D341Med (cell line): ENCODE measurements around the gene HES7.

Source experiments
- DNase-seq: peaks from one replicate; pipeline ENCODE4 v3.0.0; 2012; ENCODE audit warnings: low spot score

HES7 gene

DNA sequence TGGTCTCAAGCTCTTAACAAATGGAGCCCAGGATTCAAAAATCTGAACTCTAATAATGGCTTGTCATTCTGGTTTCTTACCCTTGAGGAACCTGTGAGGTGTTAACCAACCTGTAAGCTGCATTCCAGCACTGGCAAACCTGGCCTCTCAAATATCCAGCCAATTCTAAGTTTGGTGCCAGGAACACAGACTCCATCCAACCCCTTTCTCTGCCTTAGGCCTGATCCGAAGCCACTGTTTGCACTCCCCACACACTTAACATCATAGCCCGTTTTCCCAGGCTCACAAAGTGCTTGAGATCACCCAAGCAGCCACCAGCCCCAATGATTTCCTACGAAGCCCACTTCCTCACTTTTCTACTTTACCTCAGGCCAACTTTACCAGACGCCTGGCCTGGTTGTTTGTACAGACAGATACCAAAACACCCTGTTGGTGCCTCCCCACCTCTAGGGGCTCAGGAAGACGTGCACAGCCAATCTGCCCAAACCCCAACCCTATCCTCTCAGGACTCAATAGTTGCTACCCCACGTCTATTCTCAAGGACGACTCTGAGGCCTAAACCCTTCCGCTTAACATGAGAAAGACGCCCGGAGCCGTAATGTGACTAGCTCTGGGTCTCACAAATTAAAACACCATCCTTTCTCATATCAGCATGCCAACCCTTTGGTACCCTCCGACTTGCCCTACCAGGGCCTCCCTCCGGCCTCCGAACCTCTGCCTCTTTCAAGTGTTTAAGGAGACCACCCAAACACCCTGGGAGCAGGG, 31.5 kb upstream of the HES7 start:
- no peak for DNase-seq

DNA sequence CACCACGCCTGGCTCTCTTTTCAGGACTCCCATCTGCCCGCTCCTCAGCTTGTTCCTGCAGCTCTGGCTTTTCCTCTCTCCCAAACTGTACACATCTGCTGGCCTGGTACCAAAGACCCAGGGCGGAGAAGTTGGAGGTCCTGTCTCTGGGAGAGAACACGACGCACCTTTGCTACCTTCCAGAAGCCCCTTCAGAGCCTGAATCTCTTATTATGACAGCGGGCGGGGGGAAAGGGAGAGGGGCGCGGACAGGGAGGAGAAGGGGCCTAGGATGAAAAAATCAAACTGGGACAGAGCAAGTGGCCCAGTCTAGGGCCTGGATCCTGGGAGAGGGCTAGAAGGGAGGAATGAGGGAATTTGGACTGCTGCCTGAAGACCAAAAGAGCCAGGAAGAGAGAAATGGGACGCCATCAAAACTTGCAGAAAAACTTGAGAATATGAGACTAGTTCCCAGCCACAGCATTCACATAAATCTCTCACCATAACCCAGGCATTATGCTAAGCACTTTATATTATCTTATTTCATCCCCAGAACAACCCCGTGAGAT, 30.8 kb upstream of the HES7 start:
- DNase-seq: no peak

DNA sequence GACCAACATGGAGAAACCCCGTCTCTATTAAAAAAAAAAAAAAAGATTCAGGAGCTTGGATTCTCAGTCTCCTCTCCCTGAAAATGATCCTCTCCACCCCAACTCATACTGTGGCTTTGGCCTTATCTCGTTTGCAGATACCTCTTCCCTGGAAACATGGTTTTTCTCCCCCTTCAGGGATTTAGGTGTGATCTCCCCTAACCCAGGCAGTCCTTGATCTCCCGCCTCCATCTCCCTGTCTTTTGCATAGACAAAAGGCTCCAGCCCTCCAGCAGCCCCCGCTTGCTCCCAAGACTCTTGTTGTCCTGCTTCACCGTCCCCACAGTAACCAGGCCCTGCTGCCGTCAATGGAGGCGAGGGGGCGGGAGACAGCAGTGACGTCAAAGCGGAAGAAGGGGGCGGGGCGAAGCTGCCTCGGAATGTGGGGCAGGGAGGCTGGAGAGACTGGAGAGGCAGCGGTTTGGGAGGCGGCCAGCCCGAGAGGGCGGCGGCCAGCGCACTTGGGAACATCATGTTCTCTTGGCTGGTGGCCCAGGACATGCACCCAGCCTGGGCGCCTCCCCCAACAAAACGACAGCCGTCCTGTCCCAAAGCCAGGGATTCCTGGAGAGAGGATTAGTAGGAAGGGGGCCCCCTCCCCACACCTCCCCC, 30.2 kb upstream of the HES7 start:
- peak; percentile 74 for DNase-seq

DNA sequence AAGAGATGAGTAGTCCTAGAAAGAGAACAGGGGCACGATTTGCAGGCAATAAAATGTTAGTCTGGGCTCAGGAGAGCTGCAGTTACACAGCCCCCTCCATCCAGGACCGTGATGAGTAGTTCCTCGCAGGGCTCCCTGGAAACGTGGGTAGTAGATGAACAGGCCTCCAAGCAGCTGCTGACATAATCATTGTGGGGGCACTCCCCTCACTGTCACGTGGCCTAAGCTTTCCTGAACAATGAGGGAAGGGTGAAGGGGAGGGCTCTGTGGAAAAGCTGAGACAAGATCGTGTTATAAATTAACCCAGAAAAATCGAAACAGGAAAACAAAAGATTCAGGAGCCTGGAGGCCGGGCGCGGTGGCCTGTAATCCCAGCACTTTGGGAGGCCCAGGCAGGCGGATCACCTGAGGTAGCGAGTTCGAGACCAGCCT, 29.6 kb upstream of the HES7 start:
- no peak for DNase-seq

DNA sequence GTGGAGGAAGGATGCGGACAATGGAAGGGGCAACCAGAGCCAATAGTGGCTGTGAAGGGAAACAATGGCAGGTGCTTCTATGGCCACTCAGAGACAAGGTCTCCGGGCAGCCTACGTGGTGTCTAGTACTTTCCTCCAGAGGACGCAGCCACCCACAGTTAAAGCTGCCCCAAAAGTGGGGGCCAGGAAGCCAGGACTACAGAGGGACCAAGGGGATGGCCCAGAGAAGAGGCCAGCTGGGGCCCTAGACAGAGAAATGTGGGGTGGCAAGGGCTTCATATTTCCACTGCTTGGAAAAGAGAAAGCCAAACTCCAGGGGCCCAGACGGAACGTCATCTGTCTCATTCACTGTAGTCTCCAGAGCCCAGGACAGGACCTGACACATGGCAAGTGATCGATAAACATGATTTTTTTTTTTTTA, 29.1 kb upstream of the HES7 start:
- DNase-seq: no peak

DNA sequence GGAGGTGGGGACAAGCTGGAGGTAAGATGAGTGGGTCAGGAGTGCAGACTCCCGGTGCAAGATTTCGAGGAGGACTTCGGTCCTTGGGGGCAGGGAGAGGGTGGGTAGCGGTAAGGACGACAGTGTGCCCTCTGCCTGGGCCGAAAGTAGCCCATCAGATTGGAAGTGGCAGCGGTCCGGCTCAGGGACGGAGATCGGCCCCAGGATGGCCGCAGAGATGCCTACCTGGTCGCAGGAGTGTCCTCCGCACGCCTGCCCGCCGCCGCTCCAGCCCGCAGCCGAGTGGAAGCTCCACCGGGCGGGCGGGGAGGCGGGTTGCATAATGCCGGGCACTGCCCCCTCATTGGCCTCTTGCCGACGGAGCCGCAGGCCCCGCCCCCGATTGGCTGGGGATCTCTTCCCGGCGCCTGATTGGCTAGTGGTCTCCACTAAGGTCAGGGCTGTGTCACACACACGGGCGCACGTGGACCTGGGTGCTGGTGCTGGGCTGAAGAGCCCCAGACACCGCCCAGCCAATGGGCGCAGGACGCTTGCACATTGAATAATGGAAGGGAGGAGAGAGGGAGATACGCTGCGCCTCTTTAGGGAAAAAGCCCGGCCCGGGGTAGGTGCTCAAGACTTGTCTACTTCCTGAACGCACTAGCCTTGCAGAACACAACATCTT, 28.3 kb upstream of the HES7 start, which contains the start of gene PER1:
Gene PER1 (minus strand): TSS at position 293 of the 664 bp plus-strand sequence. CDS start 1,698 bp downstream, outside the sequence.
- DNase-seq: peak; percentile 87

DNA sequence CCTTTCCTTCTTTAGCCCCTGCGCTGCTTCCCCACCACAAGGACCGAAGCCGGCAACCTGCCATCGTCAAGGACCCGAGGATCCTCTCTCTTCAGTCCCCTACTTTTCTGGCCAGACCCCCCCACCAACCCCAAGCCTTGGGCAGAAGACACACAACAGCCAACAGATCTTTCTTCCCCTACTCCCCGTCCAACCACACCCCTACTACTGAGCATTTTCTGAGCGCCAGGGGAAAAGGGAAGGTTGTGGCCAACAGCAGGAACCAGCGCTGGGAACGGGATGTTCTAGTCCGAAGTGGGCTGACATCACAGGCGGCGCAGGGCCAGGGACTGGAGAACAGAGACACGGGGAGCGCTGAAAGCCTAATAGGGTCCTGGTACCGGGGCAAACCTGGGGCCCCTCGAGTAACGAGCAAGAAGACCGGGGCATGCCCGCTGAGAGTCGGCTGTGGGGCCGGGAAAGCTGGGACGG, 27.8 kb upstream of the HES7 start:
- no peak for DNase-seq

DNA sequence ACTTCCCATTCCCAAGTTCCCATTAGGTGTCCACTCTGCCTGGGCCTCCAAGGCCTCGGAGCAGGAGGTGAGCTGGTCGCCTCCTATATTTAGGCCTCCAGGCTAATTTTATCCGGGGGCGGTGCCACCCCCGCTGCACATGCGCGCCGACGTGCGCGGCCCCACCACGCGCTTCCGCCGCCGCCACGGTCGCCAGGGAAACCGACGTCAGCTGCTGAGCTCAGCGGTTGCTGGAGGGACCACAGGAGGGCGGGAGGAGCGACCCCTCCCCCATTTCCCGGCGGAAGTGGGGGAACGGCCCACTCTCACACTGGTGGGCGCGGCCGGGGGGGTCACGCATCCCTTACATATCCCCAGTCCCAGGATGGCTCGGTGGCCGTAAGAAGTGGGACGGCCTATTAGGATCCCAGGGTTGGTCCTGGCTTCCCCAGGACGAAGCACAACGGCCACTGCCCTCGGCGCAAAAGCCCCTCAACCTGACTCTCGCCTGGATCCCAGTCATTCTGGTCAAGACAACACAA, 27.3 kb upstream of the HES7 start:
- DNase-seq: peak; percentile 81

DNA sequence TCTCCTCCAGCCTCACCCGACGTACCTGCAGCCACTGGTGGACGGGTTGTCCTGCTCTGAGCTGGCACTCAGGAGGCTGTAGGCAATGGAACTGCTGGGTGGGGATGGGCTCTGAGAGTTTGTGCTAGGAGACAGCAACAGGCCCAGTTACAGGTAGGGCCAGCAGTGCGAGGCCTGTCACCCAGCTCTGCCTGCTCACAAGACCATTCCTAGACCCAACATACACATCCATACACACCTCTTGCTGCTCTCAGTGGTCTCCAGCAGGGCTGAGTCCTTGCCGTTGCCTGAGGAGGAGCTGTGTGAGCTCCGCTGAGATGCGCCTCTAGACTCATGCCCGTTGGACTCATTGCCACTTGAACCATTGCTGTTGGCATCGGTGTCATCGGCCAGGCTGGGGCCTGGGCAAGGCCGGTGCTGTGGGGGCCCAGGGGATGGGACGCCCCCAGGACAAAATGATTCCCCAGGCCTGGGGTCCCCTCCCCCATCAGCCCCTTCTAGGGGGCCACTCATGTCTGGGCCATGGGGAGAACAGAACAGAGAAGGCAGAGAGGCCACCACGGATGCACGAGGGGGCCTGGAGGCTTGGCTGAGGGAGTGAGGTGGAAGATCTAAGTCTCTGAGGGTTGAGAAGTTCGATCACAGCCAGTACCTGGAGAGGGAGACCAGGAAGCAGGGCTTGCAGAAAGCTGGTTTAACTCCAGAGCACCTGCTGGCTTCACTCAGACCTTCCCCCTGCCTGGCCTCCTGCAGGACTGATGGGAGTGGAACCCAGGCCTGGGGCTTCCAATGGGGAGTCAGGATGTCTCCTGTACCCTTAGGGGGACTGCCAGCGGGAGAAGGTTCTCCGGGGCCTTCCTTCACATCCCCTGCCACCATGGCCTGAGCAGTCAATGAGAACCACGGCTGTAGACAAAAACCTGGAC, 26.6 kb upstream of the HES7 start:
- no peak for DNase-seq

DNA sequence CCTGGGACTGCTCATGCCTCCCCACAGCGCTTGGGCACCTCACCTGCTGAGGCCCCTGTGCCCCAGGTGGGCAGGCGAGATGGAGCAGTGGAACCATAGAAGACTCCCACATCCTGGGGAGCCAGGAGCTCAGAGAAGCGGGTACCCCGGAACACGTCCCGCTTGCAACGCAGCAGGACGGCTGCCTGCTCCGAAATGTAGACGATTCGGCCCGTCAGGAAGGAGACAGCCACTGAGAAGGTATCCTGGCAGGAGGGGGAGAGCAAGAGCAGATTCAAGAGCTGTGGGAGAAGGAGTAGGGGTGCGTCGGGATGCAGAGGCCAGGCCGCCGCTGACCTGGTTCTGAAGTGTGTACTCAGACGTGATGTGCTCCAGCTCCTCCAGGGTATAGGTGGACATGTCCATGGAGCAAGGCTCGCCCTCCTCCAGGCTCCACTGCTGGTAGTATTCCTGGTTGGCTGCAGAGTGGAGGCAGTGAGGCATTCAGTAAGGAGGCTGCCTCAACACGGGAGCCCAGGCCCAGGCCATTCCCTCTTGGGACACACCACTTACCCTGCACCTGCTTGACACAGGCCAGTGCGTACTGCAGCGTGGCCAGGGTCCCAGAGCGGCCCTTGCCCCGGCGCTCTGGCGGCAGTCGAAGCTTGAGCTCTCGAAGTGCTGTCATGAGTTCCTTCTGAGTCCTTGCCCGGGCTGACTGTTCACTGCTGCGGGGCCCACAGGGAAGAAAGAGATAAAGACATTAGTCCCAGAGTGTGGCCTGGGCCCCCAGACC, 25.7 kb upstream of the HES7 start:
- no peak for DNase-seq

DNA sequence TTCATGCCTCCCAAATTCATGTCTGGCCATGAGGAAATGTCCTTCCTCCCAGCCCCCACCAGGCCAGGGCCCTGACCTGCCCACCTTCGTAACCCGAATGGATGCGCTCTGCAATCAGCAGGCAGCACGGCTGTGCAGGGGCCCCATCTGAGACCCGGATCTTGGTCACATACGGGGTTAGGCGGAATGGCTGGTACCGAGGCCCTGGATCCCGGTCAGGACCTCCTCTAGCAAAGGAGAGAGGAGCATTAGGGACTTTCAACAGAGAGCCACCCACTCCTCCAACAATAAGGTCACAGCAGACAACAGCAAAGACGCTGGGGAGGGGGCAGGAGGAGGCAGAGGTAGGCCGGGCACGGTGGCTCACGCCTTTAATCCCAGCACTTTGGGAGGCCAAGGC, 24.7 kb upstream of the HES7 start:
- DNase-seq: no peak

DNA sequence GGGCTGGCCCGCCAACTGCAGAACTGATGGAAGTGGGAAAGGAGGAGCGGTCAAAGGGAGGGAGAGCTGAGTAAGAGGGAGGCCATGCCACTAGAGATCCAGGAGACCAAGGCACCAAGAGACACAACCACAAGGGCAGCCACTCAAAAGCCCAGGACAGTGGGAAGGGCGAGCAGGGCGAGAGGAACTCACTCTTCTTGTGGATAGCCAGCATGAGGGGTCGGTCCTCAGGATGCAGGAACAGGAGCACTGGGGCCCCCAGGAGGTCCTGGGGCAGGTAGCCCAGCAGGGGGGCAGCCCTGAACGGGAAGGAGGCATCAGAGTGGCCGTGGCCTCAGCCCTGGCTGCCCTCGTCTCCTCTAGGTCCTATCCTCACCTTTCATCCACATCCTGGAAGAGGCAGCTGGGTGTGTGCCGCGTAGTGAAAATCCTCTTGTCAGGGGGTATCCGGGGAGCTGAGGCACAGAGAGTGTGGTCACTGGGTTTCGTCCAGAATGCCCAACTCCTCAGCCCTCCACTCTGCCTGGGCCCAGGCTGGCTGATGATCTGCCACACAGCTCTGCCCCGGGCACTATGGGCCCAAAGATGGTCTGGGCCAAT, 24.0 kb upstream of the HES7 start:
- DNase-seq: no peak

DNA sequence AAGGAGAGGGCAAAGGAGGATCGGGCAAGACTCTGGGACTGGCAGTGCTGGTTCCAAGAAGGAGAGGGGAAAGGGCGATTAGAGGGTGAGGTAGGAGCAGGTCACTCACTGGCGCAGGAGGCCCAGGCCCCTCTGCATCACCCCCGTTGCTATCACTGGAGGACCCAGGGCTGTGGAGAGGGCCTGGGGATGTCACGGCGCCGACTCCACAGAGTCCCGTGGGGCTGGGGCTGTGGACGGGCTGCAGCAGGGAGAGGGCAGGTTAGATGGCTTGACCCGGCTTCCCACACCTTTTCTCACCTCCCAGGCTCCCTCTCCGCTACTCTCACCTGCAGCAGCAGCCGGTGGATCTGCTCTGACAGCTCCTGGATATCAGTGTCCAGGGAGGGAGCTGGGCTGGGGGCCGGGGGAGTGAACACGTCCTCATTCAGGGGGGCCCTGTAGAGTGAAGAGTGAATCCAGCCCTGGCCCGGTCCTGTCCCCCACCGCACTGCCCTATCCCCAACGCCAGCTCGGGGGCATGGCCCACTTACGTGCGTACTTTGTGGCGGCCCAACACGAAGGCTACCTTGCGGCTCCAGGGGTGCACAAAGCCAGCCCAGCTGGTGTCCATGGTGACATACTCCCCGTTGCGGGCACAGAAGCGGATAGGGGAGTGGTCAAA, 23.4 kb upstream of the HES7 start:
- DNase-seq: no peak

DNA sequence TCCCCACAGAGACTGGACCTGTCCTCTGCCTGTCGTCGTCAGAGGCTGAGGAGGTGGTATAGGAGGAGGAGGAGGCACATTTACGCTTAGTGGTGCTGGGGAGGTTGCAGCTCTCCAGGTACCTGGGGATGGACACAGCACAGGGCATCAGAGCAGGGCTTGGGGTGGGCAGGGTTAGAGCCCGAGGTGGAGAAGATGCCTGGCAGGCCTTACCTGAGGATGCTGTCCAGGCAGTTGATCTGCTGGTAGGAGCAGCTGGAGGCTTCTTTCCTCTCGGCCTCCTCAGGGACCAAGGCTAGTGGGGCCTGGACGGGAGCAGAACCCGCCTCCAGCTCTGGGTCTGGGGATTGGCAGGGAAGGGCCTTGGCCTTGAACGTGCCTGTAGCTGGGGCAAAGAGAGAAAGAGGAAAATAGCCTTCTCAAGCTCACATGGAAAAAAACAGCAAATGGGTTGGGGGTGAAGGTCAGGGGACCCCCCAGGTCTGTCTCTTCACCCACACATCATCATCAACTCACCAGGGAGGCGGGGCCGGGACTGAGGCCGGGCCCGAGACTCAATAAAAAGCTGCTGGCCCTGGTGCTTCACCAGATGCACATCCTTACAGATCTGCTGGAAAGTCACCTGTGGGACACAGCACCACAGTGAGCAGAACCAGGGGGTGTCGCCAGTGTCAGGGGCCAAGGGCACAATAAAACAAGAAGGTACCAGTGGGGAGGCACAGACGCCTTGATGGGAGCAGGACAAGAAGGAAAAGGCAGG, 22.7 kb upstream of the HES7 start:
- no peak for DNase-seq

DNA sequence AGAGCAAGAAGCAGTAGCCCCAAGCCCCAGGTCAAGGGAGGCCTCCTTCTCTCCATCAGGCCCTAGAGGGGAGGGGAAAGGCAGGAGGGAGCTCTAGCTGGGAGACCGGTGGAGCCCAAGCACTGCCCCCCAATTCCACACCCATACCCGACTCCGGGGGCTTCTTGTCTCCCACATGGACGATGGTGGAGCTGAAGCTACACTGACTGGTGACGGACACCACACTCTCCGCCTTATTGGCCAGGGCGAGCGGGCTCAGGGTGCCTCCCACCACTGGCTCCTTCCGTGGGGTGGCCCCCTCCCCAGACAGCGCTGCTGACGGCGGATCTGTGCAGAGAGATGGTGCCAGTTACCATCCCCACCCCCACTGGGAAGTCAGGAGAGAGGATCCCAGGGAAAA, 21.9 kb upstream of the HES7 start:
- no peak for DNase-seq

DNA sequence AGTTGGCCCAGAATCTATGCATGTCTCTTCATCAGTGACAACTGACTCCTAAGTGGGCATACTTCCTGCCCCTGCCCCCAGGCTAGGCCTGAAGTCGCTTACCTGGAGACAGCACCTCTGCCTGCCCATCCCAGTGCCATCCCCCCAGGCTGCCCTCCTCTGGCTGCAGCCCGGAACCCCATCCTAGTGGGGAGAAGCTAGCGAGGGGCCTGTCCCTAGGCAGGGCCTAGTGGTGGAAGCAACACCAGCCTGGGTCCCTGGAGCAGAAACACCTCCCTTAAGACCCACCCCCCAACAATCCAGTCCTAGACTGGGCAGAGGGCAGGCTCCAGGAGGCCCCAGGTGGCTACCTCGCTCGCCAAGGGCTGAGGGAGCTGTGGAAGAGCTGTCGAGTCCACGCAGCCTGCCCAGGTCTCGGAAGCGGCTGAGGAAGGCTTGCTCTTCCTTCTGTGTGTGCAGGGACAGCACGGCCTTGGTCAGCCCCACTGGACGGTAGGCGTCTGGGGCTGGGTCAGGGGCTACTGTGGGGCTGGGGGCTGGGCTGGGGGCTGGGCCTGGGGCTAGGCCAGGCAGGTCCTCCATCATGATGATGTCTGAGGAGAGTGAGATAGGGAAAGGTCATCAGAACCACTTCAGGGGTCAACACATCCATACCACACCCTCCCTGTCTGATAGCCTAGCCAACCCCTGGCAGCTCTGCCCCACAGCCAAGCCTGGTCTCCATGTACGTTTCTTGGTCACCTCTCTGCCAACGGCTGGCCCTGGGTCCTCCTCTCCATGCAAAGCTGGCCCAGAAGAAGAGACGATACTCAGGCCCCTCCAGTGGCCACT, 20.7 kb upstream of the HES7 start:
- no peak for DNase-seq

DNA sequence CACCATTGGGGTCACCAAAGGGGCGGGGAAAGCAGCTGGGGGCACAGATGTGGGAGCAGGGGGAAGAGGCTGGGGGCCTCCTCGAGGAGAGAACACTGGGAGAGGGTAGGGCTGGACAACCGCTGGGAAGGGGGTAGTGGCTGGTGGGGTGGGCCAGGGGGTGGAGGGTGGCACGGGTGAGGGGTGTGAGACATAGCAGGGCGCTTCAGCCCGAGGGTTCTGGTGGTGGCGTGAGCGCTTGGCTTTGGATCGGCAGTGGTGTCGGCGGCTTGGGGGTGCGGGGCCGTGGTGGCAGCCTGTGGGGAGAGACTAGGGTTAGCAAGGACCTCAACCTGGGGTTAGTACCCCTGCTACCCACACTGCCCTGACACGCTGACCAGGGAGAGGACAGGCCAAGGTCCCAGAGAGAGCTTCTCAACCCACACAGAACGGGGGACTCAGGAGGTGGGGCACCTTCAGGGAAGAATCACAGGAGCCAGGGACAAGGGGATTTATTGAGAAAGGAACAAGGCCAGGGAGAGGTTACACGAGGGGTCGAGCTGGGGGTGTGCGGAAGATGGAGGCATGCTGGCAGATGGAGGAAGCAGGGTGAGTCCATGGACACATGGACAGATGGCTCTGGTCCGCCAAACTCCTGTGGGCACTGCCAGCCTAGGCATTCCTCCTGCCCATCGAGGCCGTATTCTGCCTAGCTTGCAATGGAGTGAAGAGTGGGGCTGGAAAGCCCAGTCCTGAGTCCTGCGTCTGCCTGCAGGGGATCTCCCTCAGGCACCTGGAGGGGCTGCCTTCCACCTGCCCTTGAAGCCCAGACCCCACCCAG, 19.9 kb upstream of the HES7 start:
- no peak for DNase-seq
